ENCODE data around the gene SPG21. TPM values are rescaled to one million over a fixed set of nuclear protein-coding genes. Genes with fewer than 3 reads are reported as not detected.

SPG21 gene
- total and polyA plus RNA-seq, 12 donors: 30.4 to 57.0 (median 45.9) TPM

DNA sequence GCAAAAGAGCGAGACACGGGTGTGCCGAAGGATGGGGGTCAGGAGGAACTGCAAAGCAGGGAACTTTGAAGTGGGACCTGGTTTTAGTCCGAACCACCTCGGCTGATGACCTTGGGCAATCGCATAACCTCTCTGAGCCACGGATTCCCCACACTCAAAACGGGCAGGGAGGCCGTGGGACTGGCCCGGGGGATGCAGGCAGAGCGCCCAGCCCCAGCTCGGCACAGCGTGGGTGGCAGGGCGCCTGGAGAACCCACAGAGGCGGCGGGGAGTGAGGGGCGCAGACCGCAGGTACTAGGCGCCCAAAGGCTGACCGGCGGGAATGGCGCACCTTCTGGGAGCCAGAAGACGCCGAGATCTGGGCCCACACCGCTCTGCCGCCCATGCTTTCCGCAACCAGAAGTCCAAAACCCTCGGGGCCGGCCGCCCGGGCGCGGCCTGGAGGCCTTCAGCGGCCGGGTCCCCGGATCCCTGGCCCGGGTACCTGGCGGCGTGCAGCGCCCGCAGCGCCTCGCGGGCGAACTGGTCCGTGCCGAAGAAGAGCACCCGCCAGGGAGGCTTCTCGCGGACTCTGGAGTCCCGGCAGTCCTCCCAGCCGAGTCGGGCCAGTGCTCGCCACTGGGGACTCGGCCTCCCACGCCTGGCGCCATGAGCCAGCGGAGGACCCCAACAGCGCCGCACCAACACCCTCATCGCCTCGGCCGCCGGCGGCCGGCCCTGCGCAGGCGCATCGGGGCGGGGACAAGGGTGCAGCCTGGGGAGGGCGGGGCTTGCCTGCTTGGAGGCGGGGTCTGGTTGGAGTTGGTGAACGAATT is 39.4 kb upstream of the SPG21 start, which contains the start of gene MTFMT:
MTFMT (minus strand) TSS at position 719 of the 815 bp plus-strand sequence; CDS start at position 693, 26 bp downstream.
- Histone ChIP-seq H3K27me3 (no peaks in the 10 kb centered on the region), H3K4me3 (peak within 1 kb of the TSS; percentile 45 to 99 (median 94)), H3K9me3 (no peaks in the 10 kb centered on the region), H3K36me3 (peaks cover 0 to 29% (median 23%) of the 10 kb centered on the region in 9 donors), H3K27ac (peak within 1 kb of the TSS; percentile 8 to 89 (median 84)), H3K4me1 (peaks cover 2 to 34% (median 17%) of the 10 kb centered on the region in 9 donors)
- TF ChIP-seq, protein P1, sequence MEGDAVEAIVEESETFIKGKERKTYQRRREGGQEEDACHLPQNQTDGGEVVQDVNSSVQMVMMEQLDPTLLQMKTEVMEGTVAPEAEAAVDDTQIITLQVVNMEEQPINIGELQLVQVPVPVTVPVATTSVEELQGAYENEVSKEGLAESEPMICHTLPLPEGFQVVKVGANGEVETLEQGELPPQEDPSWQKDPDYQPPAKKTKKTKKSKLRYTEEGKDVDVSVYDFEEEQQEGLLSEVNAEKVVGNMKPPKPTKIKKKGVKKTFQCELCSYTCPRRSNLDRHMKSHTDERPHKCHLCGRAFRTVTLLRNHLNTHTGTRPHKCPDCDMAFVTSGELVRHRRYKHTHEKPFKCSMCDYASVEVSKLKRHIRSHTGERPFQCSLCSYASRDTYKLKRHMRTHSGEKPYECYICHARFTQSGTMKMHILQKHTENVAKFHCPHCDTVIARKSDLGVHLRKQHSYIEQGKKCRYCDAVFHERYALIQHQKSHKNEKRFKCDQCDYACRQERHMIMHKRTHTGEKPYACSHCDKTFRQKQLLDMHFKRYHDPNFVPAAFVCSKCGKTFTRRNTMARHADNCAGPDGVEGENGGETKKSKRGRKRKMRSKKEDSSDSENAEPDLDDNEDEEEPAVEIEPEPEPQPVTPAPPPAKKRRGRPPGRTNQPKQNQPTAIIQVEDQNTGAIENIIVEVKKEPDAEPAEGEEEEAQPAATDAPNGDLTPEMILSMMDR (IDR thresholded peaks at IDR 0.05): peak in 1 of 9 donors; percentile 10
- intact Hi-C loops (cut with DNase I): loop anchor here in 1 of 10 donors (5.0 kb wide), 1 partner anchor 42 kb away; the partner anchor contains the start of gene SPG21
- peak; percentile 94 to 98 (median 97) for ATAC-seq
- peak; percentile 93 to 95 for DNase-seq
- WGBS, 2 donors: 0 to 1% methylated on average over 66 to 73 of the region's 73 CpGs

DNA sequence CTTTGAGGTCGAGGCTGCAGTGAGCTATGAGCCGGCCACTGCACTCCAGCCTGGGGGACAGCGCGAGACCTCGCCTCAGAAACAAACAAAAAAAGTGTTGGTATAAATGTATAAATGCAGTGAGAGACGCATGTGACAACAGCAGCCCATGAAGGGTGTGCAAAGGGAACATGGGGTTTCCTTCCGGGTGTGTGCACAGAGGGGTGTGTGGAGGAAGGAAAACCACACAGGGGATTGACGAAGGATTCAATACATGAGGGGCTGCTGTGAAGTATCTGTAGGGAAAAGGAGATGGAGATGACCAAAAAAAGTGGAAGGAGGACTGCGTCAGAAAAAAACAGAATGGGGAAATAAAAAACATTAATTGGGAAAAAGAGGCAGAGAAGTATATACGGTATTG is 38.6 kb upstream of the SPG21 start:
- WGBS, 2 donors: 60 to 73% methylated on average over 10 of the region's 10 CpGs
- no peaks in the 10 kb centered on the region for H3K9me3 ChIP-seq
- ATAC-seq (no peak), DNase-seq (no peak)
- peak overlapping the region in 4 of 10 donors; percentile 42 to 87 (median 85) for H3K27ac ChIP-seq
- TF ChIP-seq, protein P1 (IDR thresholded peaks at IDR 0.05): no peak
- H3K36me3 ChIP-seq: peaks cover 0 to 37% (median 25%) of the 10 kb centered on the region in 9 donors
- H3K27me3 ChIP-seq: no peaks in the 10 kb centered on the region
- H3K4me3 ChIP-seq: peak overlapping the region in 9 of 10 donors; percentile 64 to 99 (median 97)
- intact Hi-C loops (cut with DNase I): loop anchor here in 1 of 10 donors (5.0 kb wide), 1 partner anchor 41 kb away; the partner anchor contains the start of gene SPG21
- peaks cover 2 to 28% (median 17%) of the 10 kb centered on the region in 9 donors for H3K4me1 ChIP-seq

DNA sequence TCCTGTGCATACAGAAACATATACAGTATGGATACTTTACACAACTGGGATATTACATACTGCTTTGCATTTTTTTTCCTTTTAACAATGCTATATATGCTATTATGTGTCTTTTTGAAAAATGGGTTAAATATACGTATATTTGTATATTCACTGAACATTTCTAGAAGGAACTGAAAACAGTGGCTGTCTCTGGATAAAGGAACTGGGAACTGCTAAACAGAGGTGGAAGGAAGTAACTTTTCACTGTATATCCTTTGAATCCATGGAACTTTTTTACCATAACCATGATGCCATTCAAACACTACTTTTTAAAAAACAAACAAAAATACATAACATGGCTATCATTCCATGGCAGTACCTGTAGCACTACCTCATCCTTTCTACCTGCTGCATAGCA is 37.9 kb upstream of the SPG21 start:
- DNase-seq (no peak), ATAC-seq (no peak)
- peaks cover 2 to 21% (median 14%) of the 10 kb centered on the region in 9 donors for H3K4me1 ChIP-seq
- 89 to 95% methylated on average over 1 of the region's 1 CpG for whole genome bisulfite sequencing, 2 donors
- intact Hi-C loops (cut with DNase I): loop anchor here in 1 of 10 donors (5.0 kb wide), 1 partner anchor 40 kb away; the partner anchor contains the start of gene SPG21
- TF ChIP-seq, protein P1 (IDR thresholded peaks at IDR 0.05): no peak
- H3K9me3 ChIP-seq: no peaks in the 10 kb centered on the region
- H3K27me3 ChIP-seq: no peaks in the 10 kb centered on the region
- peaks cover 0 to 44% (median 25%) of the 10 kb centered on the region in 9 donors for H3K36me3 ChIP-seq
- H3K27ac ChIP-seq: peak overlapping the region in 1 of 10 donors; percentile 42
- H3K4me3 ChIP-seq: peak overlapping the region in 1 of 10 donors; percentile 98

DNA sequence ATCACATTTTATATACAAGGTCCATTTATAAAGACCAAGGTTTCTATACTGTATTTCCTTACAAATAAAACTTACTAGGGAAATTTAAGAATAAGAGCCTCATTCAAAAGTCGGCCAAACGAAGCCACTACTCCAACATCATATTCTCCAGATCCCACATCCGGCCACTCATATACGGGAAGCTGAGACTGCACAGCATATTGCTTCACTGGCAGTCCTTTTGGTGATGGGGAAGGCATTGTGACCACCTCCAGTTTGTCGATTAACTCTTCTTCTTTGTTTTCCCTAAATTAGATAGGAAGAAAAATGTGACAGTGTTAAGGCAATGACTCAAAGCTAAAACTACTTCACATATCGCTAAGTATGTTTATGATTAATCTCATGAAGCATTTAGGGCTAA is 37.0 kb upstream of the SPG21 start:
- DNase-seq (no peak), ATAC-seq (no peak)
- H3K4me3 ChIP-seq: no peak overlapping the region
- H3K27ac ChIP-seq: no peak overlapping the region
- 89 to 91% methylated on average over 6 of the region's 6 CpGs for WGBS, 2 donors
- peaks cover 2 to 21% (median 14%) of the 10 kb centered on the region in 9 donors for H3K4me1 ChIP-seq
- intact Hi-C loops (cut with DNase I): loop anchor here in 1 of 10 donors (5.0 kb wide), 1 partner anchor 39 kb away; the partner anchor contains the start of gene SPG21
- no peaks in the 10 kb centered on the region for H3K27me3 ChIP-seq
- H3K36me3 ChIP-seq: peaks cover 0 to 52% (median 25%) of the 10 kb centered on the region in 9 donors
- TF ChIP-seq, protein P1 (IDR thresholded peaks at IDR 0.05): no peak
- no peaks in the 10 kb centered on the region for H3K9me3 ChIP-seq
